Activated T-cell treated with anti-CD3 and anti-CD28 coated beads, Interleukin-2, amount 50 U/mL, for 1 hour (primary cell): ENCODE data around the gene TMEM238.
A peak's percentile ranks its signal among the peaks of the same experiment; 100 is the strongest.

Experiments
- DNase-seq: peaks from one replicate; pipeline ENCODE4 v3.0.0-alpha.2; 2020

TMEM238 gene

DNA sequence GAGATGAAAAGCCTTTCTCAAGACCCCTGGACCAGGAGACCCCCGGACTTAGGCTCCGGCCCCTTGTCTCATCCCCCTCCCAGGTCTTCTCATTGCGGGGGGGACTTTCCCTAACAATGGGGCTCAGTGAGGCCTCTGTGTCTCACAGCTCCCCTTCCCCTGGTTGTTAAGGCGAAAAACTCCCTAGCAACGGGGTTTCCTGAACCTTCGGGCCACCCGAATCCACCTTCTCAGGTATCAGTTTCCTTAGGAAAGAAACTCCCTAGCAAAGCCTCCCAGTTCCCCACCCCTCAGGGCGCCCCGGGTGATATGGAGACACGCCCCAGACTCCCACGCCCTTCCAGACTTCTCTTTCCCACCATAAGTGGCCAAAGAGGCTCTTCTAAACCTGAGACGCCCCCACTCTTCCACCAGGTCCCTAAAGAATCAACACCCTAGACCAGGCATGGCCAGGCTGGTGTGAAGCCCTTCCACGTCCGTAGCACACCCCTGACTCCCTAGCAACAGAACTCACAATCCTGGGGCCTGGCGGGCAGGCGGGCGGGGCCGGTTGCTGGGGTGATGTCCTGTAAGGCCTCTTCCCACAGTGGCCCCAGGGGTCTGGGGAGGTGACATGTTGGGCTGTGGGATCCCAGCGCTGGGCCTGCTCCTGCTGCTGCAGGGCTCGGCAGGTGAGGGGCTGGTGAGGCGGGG, 7.7 kb downstream of the TMEM238 start, which contains the start of gene TMEM190:
Gene TMEM190, plus strand, starts transcription at position 586 of the 693 bp plus-strand sequence. Its CDS starts 28 bp downstream, at position 614.
- no peak for DNase-seq

DNA sequence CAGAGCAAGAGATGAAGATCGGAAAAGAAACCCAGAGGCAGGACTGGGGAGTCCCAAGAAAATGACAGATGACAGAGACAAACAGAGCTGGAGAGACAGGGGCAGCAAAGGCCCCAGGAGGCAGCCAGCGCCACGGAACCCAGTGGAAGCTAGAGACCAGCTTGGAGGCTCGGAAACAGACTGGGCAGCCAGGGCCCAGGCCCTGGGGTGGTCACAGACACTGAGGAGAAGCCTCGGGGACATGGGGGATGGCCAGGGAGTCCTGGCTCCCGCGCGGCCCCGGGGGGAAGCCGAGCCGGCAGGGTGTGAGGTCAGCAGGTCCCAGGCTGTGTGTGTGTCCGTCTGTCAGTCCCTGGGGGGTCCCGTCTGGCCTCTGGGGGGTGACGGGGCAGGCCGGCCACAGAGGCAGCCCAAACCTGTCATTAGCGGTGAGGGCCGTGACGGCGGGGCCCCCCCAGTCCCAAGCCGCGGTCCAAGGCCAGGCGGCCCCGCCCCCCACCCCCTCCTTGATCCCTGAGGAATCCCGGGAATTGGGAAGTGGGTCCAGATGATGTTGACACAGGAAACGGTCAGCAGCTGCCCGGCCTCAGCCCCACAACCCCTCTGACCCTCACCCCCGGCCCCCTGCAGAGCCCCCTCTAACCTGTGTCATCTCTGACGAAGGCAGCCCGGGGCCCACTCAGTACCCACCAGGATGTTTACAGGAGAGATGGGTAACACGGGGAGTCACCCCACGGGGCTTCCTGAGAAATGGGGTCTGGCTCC, 9.9 kb downstream of the TMEM238 start:
- DNase-seq, result no peak

DNA sequence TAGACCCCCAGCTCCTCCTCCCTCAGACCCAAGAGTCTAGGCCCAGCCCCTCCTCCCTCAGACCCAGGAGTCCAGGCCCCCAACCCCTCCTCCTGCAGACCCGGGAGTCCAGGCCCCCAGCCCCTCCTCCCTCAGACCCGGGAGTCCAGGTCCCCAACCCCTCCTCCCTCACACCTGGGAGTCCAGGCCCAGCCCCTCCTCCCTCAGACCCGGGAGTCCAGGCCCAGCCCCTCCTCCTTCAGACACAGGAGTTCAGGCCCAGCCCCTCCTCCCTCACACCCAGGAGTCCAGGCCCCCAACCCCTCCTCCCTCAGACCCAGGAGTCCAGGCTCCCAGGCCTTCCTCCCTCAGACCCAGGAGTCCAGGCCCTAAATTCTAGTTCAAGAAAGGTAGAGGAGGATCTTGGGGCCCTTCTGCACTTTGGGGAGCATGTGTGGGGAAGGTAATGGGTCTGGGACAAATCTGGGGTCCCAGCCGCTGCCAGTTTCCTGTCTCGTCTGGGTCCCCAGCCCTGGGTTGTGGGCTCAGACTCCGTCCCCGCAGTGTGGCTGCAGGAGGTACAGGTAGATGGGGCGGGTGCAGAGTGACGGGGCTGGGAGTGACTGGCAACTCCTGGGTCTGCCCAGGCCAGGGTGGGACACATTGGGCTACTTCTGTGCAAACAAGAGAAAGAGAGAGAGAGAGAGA, 10.6 kb downstream of the TMEM238 start:
- DNase-seq, result no peak

DNA sequence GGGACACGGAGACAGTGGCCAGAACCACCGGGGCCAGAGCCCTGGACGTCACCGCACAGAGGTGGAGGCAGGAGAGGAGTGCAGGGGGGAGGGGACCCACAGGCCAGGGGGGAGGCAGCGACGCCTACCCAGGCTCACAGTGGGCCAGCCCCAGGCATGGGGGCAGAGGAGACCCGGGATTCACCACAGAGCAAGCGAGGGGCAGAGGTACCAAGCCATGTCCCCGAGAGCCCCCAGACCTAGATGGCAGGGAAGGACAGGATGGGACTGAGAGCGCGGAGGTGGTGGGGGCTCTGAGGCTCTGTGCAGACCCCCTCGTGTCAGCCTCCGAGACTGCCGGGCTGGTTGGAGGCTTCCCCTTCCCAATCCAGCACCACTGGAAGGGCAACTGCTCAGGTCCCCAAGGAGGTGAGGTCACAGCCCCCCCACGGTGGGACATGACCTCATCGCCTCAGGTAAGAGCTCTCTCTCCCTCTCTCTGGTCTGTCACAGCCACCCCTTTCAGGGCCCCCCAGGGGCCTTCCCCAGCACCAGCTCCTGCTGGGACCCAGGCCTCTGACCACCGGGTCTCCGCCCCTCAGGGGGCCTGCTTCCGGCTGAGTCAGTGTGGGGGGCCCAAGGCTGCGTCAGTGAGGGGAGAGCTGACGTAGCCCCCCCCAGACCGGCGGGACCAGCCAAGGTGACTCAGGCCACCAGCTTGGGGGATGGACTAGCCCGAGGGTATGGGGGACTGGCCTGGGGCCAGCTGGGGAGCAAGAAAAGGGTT, 11.6 kb downstream of the TMEM238 start:
- no peak for DNase-seq

DNA sequence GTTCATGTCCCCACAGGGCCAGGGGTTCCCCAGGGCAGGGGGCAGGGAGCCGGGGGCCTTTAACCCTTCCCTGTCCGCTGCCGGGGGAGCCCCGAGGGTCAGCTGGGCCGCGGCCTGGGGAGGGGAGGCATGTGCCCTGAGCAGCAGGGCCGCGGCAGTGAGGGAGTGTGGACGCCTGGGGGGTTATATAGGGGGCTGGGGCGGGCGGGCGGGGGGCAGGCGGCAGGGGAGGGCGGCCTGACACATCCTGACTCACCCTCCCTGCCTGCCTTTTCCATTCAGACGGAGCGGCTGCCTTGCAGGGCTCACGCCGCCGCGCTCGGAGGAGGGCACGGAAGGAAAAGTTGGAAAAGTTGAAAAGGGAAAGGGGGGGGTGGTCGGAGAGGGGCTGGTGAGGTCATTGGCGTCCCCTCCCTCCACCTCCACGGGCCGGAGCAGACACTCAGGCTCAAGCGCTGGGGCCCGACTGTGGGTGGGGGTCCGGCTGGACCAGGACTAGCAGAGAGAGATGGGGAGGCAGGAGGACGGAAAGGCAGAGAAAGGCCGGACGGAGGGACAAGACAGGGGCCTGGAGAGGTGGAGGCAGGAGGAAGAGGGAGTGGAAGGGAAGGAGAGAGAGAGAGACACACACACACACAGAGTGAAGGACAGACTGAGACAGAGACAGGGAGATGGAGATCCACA, 13.6 kb downstream of the TMEM238 start, which contains the start of gene IL11:
Gene IL11, minus strand, starts transcription at position 159 of the 684 bp plus-strand sequence. Its CDS starts 153 bp downstream, at position 6.
- no peak for DNase-seq

DNA sequence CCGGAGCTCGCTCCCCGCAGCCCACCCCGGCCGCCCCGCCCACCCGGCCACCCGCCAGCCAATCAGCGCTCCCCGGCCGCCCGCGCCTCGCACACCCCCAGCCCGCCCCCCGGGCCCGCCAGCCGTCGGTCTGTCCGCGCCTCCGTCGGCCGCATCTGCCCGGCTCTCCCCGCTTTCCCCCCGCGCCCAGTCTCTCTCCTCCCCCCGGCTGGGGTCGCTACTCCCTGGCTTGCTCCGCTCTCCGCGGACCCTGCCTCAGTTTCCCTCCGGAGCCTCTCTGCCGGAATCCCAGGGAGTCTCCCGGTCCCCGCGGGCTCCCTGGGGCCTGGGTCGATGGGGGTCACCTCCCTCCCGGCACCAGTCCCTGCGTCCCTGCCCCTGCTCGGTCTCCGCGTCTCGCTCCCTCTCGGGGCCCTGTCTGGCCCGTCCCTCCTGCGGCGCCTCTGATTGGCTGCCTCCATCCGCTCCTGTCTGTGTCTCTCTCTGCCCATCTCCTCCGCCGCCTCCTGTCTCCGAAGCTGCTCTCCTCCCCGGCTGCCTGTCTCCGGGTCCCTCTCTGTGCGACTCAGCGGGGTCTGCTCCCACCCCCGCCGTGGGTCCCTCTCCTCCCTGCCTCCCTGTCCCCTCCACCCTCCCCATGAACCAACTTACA, 14.3 kb downstream of the TMEM238 start:
- DNase-seq, result peak; percentile 46

DNA sequence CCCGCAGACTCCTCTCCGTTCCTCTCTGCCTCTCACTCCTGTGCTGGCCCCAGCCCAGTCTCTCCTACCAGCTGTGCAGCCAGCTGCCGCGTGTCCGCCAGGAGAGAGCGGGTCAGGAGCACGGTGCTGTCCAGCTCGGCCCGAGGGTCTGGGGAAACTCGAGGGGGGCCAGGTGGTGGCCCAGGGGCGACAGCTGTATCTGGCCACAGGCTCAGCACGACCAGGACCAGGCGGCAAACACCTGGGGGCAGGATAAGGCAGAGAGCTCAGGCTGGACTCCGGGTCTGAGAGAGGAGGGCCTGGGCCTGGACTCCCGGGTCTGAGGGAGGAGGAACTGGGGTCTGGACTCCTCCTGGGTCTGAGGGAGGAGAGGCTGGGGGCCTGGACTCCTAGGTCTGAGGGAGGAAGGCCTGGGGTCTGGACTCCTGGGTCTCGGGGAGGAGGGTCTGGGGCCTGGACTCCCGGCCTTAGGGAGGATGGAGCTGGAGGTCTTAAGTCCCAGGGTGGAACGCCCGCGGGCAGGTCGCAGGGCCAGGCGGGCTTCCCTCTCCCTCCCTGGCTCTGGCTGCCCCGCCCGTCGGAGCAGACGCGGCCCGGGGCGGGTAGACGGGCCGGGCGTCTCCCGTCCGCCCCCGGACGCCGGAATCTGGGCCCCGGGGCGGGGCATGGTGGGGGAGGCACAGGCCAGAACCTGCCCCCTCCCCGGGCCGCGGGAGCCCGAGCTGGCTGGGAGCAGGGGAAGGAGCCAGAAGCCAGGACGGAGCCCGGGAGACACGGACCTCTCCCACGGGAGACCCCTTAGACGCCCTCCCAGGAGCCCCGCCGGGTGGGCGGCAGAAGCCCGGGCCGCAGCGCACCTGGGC, 15.2 kb downstream of the TMEM238 start:
- DNase-seq, result no peak

DNA sequence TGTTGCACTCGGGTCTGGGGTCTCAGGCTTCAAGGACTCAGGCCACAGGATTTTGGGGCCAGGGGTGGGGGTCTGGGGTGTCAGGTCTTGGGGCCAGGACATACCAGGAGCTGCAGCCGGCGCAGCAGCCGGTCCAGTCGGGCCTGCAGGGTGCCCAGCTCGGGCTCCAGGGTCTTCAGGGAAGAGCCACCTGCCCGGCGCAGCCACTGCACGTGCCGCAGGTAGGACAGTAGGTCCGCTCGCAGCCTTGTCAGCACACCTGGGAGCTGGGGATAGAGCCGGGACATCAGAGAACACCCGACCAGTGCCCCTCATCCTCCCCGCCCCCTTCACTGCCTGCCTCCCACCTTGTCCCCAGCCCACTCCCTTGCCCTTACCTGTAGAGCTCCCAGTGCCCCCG, 16.0 kb downstream of the TMEM238 start:
- DNase-seq, result no peak

DNA sequence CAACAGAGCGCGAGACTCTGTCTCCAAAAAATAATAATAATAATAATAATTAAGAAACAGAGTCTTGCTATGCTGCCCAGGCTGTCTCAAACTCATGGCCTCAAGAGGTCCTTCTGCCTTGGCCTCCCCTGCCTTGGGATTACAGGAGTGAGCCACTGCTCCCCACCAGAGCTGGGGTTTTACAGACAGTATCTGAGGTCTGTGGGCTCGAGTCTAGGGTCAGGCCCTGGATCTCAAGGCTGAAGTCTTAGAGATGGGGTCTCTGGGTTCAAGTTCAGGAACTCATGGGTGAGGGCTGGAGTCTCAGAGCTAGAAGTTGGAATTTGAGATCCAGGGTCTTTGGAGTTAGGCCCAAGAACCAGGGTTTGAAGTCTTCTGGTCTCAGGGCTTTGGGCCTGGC, 17.3 kb downstream of the TMEM238 start:
- no peak for DNase-seq

DNA sequence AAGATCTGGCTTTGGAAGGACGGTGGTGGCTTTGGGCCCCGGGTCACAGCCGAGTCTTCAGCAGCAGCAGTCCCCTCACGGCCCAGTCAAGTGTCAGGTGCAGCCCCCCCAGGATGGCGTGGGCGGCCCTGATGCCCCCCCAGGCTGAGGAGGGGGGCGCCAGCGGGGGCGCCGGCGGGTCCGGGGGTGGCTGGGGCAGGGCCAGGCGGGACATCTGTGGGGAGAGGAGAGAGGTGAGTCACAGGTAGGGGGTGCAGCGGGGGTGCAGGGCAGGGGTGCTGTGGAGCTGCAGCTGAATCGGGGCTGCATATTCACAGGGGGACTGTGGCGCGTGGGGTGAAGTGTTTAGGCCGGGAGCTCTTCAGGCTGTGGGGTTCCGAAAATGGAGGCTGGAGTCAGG, 18.1 kb downstream of the TMEM238 start:
- no peak for DNase-seq

DNA sequence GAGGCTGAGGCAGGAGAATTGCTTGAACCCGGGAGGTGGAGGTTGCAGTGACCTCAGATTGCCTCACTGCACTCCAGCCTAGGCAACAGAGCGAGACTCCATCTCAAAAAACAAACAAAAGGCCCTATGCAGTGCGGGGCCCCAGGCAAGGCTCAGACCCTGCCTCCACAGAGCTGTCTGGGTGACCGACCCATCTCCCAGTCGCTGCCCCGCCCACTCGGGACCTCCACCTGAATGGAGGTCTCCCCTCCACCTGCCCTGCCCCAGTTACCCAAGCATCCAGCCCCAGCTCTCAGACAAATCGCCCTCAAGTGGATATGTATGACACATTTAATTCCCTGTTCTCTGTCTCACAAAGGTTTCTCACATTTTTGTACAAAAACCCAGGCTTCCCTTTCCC, 18.8 kb downstream of the TMEM238 start:
- no peak for DNase-seq

DNA sequence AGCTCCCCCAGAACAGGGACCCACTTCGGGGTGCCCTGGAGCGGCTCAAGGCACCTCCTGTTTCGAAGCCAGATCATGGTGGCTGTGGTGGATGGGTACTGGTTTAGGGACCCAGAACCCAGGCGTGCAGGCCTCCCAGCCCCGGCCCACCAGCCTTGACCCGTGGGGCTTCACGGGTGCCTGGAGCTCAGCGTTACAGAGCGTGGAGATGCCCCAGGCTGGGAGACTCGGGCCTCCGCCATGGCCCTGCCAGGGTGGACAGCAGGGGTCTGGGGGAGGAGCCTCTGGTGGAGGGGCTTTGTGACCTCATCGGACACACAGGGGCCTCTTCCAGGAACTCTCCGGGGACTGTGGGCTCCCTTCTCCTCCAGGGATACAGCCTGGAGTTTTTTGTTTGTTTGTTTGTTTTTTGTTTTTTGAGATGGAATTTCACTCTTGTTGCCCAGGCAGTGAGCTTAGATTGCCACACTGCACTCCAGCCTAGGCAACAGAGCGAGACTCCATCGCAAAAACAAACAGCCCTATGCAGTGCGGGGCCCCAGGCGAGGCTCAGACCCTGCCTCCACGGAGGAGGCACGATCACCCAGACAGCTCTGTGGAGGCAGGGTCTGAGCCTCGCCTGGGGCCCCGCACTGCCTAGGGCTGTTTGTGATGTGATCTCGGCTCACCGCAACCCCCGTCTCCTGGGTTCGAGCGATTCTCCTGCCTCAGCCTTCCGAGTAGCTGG, 20.9 kb downstream of the TMEM238 start, which contains the start of gene GARIN5B:
Gene GARIN5B, minus strand, starts transcription at position 271 of the 727 bp plus-strand sequence. Its CDS starts 194 bp downstream, at position 77.
- DNase-seq, result no peak

DNA sequence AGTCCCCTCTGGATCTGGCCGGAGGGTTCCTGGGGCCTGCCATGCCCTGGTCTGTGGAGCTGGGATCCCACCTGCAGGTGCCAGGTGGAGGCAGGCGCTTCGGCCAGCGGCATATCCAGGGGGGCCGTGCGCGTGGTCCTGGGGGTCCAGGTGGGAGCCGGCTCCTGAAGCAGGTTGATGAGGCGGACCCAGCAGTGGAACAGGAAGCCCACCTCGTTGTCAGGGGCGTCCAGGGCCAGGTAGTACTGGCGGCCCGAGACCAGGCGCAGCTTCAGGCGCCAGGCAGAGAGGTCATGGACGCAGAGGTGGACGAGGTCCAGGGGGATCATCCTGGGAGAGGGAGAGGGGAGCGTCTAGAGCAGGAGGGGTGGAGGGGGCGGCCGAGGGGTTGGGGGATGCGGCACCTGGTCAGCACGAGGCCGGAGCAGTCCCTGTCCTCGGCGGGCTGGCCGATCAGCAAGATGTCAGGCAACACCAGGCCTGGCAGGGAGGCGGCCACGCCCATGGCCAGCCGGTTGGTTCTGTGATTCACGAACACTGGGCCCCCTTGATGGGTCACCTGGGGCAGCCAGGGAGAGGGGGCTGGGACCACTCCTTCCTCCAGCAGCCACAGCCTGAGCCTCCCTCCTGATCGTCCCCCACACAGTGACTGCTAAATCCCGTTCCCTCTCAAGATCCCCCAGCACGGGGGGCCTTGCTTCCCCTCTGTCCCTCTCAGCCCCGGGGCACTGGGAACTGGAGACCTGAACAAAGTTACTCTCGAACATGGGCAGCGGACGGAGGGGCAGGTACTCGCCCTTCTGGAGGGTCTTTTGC, 21.7 kb downstream of the TMEM238 start:
- no peak for DNase-seq

DNA sequence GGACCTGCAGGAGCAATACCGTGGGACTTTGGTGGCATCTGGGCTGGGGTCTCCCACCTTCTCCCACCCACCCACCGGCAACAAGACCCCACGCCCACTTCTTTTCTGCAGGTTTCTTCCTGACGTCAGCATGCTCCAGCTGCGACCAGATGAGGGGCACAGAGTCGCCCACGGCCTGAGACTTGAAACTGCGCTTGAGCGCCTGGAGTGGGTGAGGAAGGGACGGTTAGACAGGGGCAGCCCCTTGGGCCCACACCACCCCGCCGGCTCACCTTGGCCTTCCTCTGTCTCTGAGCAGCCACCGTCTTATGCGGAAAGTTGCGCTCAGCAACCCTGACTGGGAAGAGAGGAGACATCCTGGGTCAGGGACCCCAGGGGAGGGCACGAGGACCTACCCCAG, 23.2 kb downstream of the TMEM238 start:
- no peak for DNase-seq

DNA sequence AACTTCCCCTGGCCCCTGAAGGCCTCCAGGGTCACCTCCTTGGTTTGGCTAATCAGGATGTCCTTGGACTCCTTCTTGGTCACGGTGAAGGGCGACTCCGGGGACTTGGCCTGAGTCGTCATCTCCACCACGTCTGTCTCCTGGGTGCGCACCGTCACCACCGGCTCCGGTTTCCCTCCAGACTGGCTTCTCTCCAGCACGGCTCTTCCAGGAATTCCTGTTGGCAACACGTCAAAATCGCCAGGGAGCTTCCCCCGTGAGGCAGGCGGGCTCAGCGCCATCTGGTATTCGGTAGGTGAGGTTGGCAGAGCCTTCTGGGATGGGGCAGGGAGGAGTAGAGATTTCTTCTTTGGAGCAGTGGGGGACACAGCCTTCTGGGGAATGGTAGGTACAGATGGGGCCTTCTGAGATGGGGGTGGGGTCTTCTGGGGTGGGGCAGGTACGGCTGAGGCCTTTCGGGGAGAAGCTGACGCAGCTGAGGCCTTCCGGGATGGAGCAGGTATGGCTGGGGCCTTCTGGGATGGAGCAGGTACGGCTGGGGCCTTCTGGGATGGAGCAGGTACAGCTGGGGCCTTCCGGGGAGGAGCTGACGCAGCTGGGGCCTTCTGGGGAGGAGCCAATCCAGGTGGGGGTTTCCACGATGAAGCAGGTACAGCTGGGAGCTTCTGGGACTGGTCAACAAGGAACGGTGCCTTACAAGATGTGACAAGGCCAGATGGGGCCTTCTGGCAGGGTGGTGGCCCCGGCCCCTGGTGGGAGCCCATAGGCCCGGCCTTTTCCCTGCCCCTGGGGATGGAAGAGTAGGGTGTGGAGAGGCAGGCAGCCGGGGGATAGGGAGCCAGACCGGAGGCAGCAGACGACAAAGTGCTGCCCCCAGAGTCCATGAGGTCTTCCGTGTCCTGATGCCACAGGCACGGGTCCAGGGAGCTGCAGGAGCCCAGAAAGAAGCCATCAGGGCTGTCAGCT, 24.9 kb downstream of the TMEM238 start:
- no peak for DNase-seq

DNA sequence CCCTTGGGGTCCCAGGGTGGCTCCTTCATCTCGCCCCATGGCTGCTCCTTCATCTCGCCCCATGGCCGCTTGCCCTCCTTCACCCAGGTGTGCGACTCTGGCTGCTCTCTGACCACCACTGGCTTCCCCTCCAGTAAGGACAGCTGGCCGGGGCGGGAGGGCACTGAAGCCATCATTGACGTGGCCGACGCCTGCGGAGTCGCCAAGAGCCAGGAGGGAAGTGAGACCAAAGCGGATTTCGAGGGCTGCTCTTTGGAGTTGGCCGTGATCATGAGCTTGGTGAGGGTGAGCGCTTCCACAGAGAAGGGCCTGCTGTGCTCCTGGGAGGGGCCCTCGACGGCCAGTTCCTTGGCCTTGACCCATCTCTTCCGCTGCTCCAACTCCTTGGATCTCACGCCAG, 25.6 kb downstream of the TMEM238 start:
- no peak for DNase-seq

DNA sequence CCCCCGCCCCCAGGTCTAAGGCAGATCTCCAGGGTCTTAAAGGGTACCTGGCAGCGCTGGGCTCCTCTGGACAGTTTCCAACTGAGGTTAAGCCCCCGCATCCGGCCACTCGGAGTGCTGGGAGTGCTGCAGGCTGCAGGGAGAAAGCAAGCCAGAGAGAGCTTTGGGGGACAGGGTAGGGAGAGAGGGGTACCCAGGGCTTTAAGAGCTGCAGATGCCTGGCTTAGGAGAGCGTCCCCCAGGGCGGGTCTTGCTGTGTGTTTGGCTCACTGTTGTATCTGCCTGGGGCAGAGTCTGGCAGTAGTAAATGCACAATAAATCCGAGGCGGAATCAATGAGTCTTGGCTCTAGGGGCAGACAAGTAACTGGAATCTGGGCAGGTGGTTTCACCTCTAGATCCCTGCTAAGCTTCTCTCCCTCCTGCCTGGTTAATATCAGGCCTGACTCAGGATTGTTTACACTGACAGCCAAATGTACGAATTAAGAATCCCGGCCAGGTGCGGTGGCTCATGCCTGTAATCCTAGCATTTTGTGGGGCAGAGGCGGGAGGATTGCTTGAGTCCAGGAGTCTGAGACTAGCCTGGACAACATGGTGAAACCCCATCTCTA, 28.8 kb downstream of the TMEM238 start:
- DNase-seq, result no peak
